ENCODE results near the gene MLKL. TPM values are rescaled to one million over a fixed set of nuclear protein-coding genes. Genes with fewer than 3 reads are reported as not detected.

Gene MLKL
- total and polyA plus RNA-seq, 2 of the 13 experiments (the other 11 are each of a cell fraction or from before 2014, with no cell fraction given) = 6.4 to 10.7 TPM

DNA sequence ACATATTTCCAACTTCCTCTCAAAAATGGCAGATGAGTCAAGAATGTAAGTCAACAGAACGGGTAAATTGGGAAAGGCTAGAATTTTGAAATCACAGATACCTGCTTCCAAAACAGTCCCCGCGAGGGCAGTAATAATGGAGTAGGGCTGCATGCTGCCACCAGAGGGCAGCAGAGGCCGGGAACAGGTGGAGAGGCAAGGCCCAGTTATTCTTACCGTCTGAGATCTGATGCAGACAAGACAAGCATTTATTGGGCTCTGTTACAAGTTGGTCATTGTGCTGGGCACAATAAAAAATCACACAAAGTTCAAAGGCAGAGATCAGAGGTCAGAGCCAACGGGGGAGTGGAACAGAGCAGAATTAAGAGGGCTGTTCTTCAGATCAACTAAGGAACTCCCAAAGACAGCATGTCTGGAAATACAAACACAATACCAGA is 8.8 kb upstream of the MLKL start (continued):
- TF ChIP-seq, protein P1, sequence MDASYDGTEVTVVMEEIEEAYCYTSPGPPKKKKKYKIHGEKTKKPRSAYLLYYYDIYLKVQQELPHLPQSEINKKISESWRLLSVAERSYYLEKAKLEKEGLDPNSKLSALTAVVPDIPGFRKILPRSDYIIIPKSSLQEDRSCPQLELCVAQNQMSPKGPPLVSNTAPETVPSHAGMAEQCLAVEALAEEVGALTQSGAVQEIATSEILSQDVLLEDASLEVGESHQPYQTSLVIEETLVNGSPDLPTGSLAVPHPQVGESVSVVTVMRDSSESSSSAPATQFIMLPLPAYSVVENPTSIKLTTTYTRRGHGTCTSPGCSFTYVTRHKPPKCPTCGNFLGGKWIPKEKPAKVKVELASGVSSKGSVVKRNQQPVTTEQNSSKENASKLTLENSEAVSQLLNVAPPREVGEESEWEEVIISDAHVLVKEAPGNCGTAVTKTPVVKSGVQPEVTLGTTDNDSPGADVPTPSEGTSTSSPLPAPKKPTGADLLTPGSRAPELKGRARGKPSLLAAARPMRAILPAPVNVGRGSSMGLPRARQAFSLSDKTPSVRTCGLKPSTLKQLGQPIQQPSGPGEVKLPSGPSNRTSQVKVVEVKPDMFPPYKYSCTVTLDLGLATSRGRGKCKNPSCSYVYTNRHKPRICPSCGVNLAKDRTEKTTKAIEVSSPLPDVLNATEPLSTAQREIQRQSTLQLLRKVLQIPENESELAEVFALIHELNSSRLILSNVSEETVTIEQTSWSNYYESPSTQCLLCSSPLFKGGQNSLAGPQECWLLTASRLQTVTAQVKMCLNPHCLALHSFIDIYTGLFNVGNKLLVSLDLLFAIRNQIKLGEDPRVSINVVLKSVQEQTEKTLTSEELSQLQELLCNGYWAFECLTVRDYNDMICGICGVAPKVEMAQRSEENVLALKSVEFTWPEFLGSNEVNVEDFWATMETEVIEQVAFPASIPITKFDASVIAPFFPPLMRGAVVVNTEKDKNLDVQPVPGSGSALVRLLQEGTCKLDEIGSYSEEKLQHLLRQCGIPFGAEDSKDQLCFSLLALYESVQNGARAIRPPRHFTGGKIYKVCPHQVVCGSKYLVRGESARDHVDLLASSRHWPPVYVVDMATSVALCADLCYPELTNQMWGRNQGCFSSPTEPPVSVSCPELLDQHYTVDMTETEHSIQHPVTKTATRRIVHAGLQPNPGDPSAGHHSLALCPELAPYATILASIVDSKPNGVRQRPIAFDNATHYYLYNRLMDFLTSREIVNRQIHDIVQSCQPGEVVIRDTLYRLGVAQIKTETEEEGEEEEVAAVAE (CRISPR knock-in tag; IDR thresholded peaks at IDR 0.05; ENCODE audit: borderline replicate concordance) = no peak
- no peak for TF ChIP-seq CSRNP2 (CRISPR knock-in tag; conservative IDR thresholded peaks at IDR 0.05; ENCODE audit: low read depth)
- no peak for TF ChIP-seq ZNF781 (CRISPR knock-in tag; IDR thresholded peaks at IDR 0.05; ENCODE audit: borderline replicate concordance, not compliant biosample characterization)
- TF ChIP-seq FOSL2 (CRISPR knock-in tag; IDR thresholded peaks at IDR 0.05) = peak; percentile 29; the same call in 1 of the 2 replicates
- no peak for TF ChIP-seq ZBTB4 (CRISPR knock-in tag; IDR thresholded peaks at IDR 0.05; ENCODE audit: borderline replicate concordance)
- no peak for TF ChIP-seq ONECUT2 (CRISPR knock-in tag; IDR thresholded peaks at IDR 0.05)
- no peak for TF ChIP-seq ZNF367 (CRISPR knock-in tag; IDR thresholded peaks at IDR 0.05; ENCODE audit: borderline replicate concordance)
- TF ChIP-seq AGO2 (optimal IDR thresholded peaks at IDR 0.05; ENCODE audit: low read depth, low read length) = no peak
- TF ChIP-seq ZNF710 (CRISPR knock-in tag; IDR thresholded peaks at IDR 0.05; ENCODE audit: borderline replicate concordance) = 0 out of 2 replicates have a peak, but pooled peaks have one; percentile 31
- TF ChIP-seq, protein P2, sequence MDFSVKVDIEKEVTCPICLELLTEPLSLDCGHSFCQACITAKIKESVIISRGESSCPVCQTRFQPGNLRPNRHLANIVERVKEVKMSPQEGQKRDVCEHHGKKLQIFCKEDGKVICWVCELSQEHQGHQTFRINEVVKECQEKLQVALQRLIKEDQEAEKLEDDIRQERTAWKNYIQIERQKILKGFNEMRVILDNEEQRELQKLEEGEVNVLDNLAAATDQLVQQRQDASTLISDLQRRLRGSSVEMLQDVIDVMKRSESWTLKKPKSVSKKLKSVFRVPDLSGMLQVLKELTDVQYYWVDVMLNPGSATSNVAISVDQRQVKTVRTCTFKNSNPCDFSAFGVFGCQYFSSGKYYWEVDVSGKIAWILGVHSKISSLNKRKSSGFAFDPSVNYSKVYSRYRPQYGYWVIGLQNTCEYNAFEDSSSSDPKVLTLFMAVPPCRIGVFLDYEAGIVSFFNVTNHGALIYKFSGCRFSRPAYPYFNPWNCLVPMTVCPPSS (IDR thresholded peaks at IDR 0.05) = no peak
- no peak for TF ChIP-seq ZNF740 (CRISPR knock-in tag; IDR thresholded peaks at IDR 0.05)
- TF ChIP-seq TP53 (CRISPR knock-in tag; conservative IDR thresholded peaks at IDR 0.05) = no peak
- 0 out of 2 replicates have a peak, but pooled peaks have one; percentile 26 for TF ChIP-seq CEBPG (CRISPR knock-in tag; IDR thresholded peaks at IDR 0.05)
- no peak for TF ChIP-seq DPF2 (CRISPR knock-in tag; IDR thresholded peaks at IDR 0.05; ENCODE audit: borderline replicate concordance, low read depth)
- no peak for TF ChIP-seq NR3C1 (CRISPR knock-in tag; IDR thresholded peaks at IDR 0.05)
- TF ChIP-seq DR1 (CRISPR knock-in tag; IDR thresholded peaks at IDR 0.05) = no peak
- no peak for TF ChIP-seq RORA (CRISPR knock-in tag; IDR thresholded peaks at IDR 0.05)

Data from HepG2 (cell line).